Pulmonary artery endothelial cell (primary cell): Measurements from ENCODE around the gene SMKR1. TPM values are rescaled to one million over a fixed set of nuclear protein-coding genes. Genes with fewer than 3 reads are reported as not detected.
"Not testable (repeated sequence)": the region's sequence is repeated elsewhere in the genome, so short reads cannot be mapped to it uniquely, and the experiment has no call there.

ENCODE experiments used
- DNase-seq: peaks from one replicate; pipeline ENCODE4 v3.0.0-alpha.2; 2011; ENCODE audit warnings: low read depth, low spot score
- total RNA-seq: library from RNA; depleted of rRNA; stranded (reverse); fragments of >200 nt; gene quantifications from 2 replicates; pipeline ENCODE4 v1.2.3, GENCODE V29; 2014

Gene SMKR1
- 0.40 and 0.63 TPM in 2 replicates for total RNA-seq

- no peak for DNase-seq
Observed at GRCh38 chr7:129501760-129502707, at the start of gene SMKR1. Gene SMKR1 (plus strand): TSS chr7:129502531. CDS start chr7:129502825, 294 bp downstream.

DNA sequence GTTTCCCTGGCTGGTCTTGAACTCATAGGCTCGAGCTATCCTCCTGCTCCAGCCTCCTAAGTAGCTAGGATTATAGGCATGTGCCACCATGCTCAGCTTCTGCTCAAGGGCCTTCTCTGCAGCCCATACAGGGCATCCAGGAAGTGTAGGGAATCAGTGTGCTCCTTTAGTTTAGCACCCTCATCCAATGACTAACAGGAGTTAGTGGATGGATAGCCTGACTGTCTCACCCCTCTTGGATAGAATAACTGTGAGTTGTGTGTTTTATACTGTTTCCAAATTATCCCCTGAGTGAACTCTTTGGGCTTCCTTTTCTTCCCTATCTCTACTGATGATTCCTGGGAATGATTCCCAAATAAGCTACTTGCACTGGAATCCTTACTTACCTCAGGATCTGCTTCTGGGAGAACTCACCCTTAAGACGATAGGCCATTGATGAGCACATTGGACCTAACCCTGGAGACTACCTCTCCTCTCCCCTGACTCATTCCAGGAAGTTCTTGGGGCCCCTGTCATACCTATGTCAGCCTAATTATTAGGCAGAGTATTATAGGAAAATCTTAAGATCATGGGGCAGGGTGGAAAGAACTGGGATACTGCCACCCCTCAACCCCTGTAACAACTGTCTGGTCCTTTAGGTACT is 49.6 kb upstream of the SMKR1 start:
- no peak for DNase-seq

- DNase-seq, result no peak
Observed at GRCh38 chr7:129453510-129454248, 48.7 kb upstream of the SMKR1 start.

GRCh38 chr7:129454249-129454551 is 48.1 kb upstream of the SMKR1 start:
- DNase-seq, result no peak

- no peak for DNase-seq
Observed at GRCh38 chr7:129456421-129456820, 45.9 kb upstream of the SMKR1 start.

DNA sequence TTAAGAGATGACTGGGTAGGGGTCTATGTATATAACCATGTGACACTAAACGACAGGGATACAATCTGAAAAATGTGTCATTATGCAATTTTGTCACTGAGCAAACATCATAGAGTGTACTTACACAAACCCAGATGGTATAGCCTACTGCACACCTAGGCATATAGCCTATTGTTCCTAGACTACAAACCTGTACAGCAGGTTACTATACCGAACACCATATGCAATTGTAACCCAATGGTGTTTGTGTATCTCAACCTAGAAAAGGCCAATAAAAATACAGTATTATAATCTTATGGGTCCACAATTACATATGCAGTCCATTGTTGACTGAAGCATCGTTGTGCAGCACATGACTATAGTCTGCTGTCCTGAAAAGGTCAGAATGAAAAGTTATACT is 45.2 kb upstream of the SMKR1 start:
- no peak for DNase-seq

DNA sequence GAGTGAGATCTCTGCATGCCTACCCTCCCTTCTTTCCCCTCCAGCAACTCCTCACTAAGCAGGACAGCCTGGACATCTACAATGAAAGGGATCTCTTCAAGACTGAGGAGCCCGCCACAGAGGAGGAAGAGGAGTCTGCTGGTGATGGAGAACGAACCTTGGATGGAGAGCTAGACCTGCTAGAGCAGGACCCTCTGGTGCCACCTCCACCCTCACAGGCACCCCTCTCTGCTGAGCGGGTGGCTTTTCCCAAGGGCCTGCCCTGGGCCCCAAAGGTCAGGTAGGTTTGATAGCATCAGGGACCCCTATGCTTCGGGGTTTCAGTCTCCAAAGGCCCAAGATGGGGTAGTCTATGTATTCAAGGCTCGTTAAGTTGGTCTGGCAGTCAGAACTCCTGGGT is 44.2 kb upstream of the SMKR1 start:
- no peak for DNase-seq

- no peak for DNase-seq
Observed at GRCh38 chr7:129461809-129462208, 40.5 kb upstream of the SMKR1 start.

GRCh38 chr7:129462420-129462819 is 39.9 kb upstream of the SMKR1 start:
- no peak for DNase-seq

DNA sequence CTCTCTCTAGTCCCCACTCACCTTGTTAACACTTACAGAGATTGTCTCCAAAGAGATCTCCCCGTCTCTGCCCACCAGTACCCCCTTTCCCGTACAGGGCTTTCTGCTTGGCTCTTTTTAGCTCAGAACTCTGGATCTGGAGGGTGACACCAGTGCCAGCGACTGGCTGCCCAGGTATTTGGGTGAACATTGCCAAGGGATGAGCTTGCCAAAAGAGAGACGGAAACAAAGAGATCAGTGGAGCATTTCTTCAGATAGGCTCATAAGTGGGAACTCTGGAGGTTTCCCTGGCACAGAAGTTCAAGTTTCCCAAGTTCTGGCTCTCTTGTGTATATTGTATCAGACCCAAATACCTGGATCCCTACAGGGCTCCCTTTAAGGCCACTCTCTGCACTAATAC is 38.1 kb upstream of the SMKR1 start:
- DNase-seq, result no peak

- no peak for DNase-seq
Observed at GRCh38 chr7:129465080-129465479, 37.3 kb upstream of the SMKR1 start.

DNA sequence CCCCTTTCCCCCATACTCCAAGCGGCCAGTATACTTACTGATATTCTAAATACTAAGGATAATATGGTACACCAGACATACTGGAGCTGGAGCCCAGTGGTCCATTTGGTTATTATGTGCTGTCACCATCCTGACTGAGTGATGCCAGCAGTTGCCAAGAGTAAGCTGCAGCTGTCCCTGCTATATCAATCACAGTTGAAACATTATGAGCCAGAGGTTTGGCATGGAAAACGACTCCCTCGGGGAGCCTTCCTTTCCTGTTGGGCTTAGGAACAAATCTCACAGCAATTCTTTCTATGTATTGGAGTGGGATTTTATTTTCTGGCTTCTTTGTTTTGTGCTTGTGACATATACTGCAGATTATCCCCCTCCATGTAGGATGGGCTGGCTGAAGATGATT is 35.5 kb upstream of the SMKR1 start:
- DNase-seq, result no peak

GRCh38 chr7:129468087-129468486 is 34.2 kb upstream of the SMKR1 start:
- no peak for DNase-seq

DNA sequence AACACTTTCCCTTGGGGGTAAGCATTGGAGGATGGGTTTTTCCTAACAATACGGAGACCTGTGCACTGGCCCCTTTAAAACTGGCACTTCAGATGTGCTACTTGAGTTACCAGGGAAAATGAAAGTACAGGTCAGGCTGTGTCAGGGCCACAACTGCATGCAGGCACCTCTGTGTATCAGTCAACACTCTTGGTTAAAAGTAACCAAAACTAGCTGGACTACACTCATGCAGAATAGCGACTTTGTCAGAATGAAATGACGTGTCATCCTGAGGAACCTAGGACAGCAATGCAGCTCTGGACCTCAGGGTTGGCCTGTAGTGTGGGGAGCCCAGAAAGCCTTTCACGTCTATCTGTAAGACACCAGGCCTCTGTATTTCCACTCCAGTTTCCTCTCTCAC is 33.8 kb upstream of the SMKR1 start:
- DNase-seq, result no peak

DNA sequence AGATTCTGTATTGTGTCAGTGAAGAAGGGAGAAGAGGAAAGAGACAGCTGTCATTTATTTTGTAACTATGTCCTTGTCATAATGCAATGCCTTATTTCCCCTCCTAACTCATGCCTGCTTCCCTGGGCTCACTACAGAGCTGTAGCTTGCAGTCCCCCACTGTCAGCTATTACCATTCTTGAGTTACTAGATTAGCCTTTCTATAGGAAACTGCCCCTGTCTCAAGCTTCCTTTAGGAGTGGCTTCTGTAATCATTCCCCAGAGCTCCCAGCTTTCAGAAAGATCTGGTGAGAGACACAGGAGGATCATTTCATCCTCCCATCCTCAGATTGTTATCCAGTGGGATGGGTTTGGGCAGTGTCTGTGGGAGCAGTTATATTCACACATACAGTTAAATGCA is 32.4 kb upstream of the SMKR1 start:
- DNase-seq, result no peak

GRCh38 chr7:129470411-129470810 is 31.9 kb upstream of the SMKR1 start:
- no peak for DNase-seq

DNA sequence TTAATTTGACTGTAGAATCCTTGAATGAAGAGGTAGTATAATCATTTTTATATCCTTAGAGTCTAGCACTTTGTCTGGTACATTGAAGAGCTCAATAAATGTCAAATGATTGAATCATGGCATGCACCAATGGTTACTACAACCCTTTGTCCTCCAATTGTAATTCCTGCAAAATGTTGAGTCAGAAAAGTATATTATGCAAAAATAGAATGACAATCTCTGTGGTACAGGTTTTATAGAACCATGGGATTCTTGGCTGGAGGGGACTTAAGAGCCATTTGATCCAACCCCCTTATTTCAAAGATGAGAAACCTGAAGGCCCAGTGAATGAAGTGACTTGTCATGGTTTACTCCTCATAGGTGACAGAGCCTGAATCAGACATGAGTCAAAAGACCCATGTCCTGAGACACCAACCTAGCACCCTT is 30.9 kb upstream of the SMKR1 start:
- DNase-seq, result no peak

GRCh38 chr7:129475931-129476330 is 26.4 kb upstream of the SMKR1 start:
- not testable (repeated sequence) for DNase-seq

GRCh38 chr7:129476398-129476797 is 25.9 kb upstream of the SMKR1 start:
- not testable (repeated sequence) for DNase-seq

- no peak for DNase-seq
Observed at GRCh38 chr7:129479831-129480230, 22.5 kb upstream of the SMKR1 start.

GRCh38 chr7:129480674-129481363 is 21.5 kb upstream of the SMKR1 start:
- DNase-seq, result no peak

DNA sequence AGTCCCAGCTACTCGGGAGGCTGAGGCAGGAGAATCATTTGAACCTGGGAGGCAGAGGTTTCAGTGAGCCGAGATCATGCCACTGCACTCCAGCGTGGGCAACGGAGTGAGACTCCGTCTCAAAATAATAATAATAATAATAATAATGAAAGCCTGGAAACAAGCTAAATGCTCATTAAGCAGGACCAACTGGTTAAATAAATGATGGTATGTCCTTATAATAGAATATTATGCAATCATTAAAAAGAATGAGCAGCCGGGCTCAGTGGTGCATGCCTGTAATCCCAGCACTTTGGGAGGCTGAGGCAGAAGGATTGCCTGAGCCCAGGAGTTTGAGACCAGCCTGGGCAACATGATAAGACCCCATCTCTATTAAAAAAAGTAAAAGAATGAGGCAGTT is 21.0 kb upstream of the SMKR1 start:
- not testable (repeated sequence) for DNase-seq
